Neuronal stem cell (in vitro differentiated cells): Measurements from ENCODE around the gene RARA.

Experiments
- DNase-seq: peaks from one replicate; pipeline ENCODE4 v3.0.0-alpha.2; 2013; ENCODE audit warnings: low spot score
- H2AFZ ChIP-seq: one replicate; pipeline ENCODE4 v1.6.1; 2013; ENCODE audit warnings: mild to moderate bottlenecking, low read length, inconsistent platforms
- H2AK5ac ChIP-seq: 2 replicates; pipeline ENCODE4 v1.6.1; 2013; ENCODE audit warnings: low read depth, mild to moderate bottlenecking, inconsistent platforms, low read length, moderate library complexity, mixed read lengths
- H2BK120ac ChIP-seq: 2 replicates; pipeline ENCODE4 v1.6.1; 2013; ENCODE audit warnings: low read depth, mild to moderate bottlenecking, inconsistent platforms, low read length, moderate library complexity, mixed read lengths
- H2BK12ac ChIP-seq: one replicate; pipeline ENCODE4 v1.6.1; 2013; ENCODE audit warnings: low read length, inconsistent platforms
- H2BK15ac ChIP-seq: 2 replicates; pipeline ENCODE4 v1.6.1; 2013; ENCODE audit warnings: mild to moderate bottlenecking, low read length, inconsistent platforms, mixed read lengths
- H2BK5ac ChIP-seq: one replicate; pipeline ENCODE4 v1.6.1; 2013; ENCODE audit warnings: inconsistent platforms, mild to moderate bottlenecking, low read length, moderate library complexity
- H3K14ac ChIP-seq: one replicate; pipeline ENCODE4 v1.6.1; 2013; ENCODE audit warnings: low read length, inconsistent platforms
- H3K18ac ChIP-seq: 2 replicates; pipeline ENCODE4 v1.6.1; 2013; ENCODE audit warnings: low read length, inconsistent platforms
- H3K23ac ChIP-seq: 2 replicates; pipeline ENCODE4 v1.6.1; 2013; ENCODE audit warnings: low read depth, mild to moderate bottlenecking, mixed read lengths, low read length, inconsistent platforms; ENCODE audit not compliant: poor library complexity
- H3K27ac ChIP-seq: replicated peaks from 3 replicates; pipeline ENCODE4 v1.5.1; 2013; ENCODE audit warnings: low read length, inconsistent platforms
- H3K27me3 ChIP-seq, 3 experiments: 2 replicates each; pipeline ENCODE4 v1.6.1; 2013; ENCODE audit warnings: low read length in 3 of 3, mild to moderate bottlenecking in 2 of 3, inconsistent platforms in 1 of 3, low read depth in 1 of 3, mixed read lengths in 1 of 3, moderate library complexity in 1 of 3; ENCODE audit not compliant: control insufficient read depth in 3 of 3, insufficient read depth in 3 of 3
- H3K36me3 ChIP-seq, 2 donors: replicated peaks in 1 of 2; 2 replicates each; pipeline ENCODE4 v1.6.1; 2013; ENCODE audit warnings: low read length in 2 of 2; ENCODE audit not compliant: control insufficient read depth in 2 of 2, insufficient read depth in 2 of 2
- H3K4ac ChIP-seq: 2 replicates; pipeline ENCODE4 v1.6.1; 2013; ENCODE audit warnings: inconsistent platforms, mild to moderate bottlenecking, low read length, moderate library complexity
- H3K4me1 ChIP-seq, 2 donors: 1 replicate in 1 of 2; 2 replicates in 1 of 2; pipeline ENCODE4 v1.6.1; 2013; ENCODE audit warnings: low read length in 2 of 2, low read depth in 1 of 2; ENCODE audit not compliant: control insufficient read depth in 2 of 2, insufficient read depth in 1 of 2
- H3K4me2 ChIP-seq: one replicate; pipeline ENCODE4 v1.6.1; 2013; ENCODE audit warnings: mild to moderate bottlenecking, low read length, inconsistent platforms; ENCODE audit not compliant: insufficient read depth, poor library complexity, severe bottlenecking
- H3K4me3 ChIP-seq, 2 donors: 2 replicates each; pipeline ENCODE4 v1.5.1; 2013; ENCODE audit warnings: low read length in 2 of 2, mild to moderate bottlenecking in 2 of 2, inconsistent platforms in 1 of 2, moderate library complexity in 1 of 2
- H3K79me1 ChIP-seq: one replicate; pipeline ENCODE4 v1.6.1; 2013; ENCODE audit warnings: low read depth, mild to moderate bottlenecking, inconsistent platforms, low read length, moderate library complexity
- H3K9ac ChIP-seq: one replicate; pipeline ENCODE4 v1.6.1; 2013; ENCODE audit warnings: mild to moderate bottlenecking, low read depth, low read length, inconsistent platforms; ENCODE audit not compliant: poor library complexity
- H3K9me3 ChIP-seq, 2 donors: replicated peaks in 1 of 2; 2 replicates each; pipeline versions ENCODE3 to v1.6.1; 2013; ENCODE audit warnings: low read length in 2 of 2, mild to moderate bottlenecking in 2 of 2, inconsistent platforms in 1 of 2, low read depth in 1 of 2, mixed read lengths in 1 of 2, moderate library complexity in 1 of 2; ENCODE audit not compliant: control insufficient read depth in 2 of 2, insufficient read depth in 1 of 2
- H4K8ac ChIP-seq: one replicate; pipeline ENCODE4 v1.6.1; 2013; ENCODE audit warnings: low read depth, mild to moderate bottlenecking, inconsistent platforms, low read length, moderate library complexity
- H4K91ac ChIP-seq: one replicate; pipeline ENCODE4 v1.6.1; 2013; ENCODE audit warnings: low read length, low read depth, mild to moderate bottlenecking, inconsistent platforms; ENCODE audit not compliant: poor library complexity
- WGBS, 2 donors: extraction: QIAGEN DNeasy Blood & Tissue Kit; methylation state at CpG; one replicate each; pipeline ENCODE4 v1.1.7; 2013; ENCODE audit warnings: missing lambda C conversion rate in 2 of 2, mixed read lengths in 1 of 2; ENCODE audit not compliant: insufficient read length in 2 of 2, insufficient replicate concordance in 1 of 2; ENCODE audit errors: extremely low coverage in 2 of 2; 5-methylcytosine and 5-hydroxymethylcytosine counted together

The RARA gene

GRCh38 chr17:40348562-40349476 lies 39.8 kb downstream of the RARA start:
- Histone ChIP-seq H3K79me1 (peaks cover 3% of the 10 kb centered on the region), H3K23ac (peak overlapping the region; percentile 87), H4K91ac (peak overlapping the region; percentile 64), H2BK120ac (peak overlapping the region; percentile 34), H2AK5ac (peak overlapping the region; percentile 81), H2BK12ac (peak overlapping the region; percentile 69), H3K27me3 (peaks cover 0 to 3% (median 0%) of the 10 kb centered on the region in 3 experiments), H2BK15ac (peak overlapping the region; percentile 57), H3K4me1 (peaks cover 70 to 72% of the 10 kb centered on the region in 2 donors), H3K4ac (peak overlapping the region; percentile 1), H3K14ac (no peak overlapping the region), H3K27ac (no peak overlapping the region), H3K18ac (peak overlapping the region; percentile 59), H3K36me3 (peaks cover 10 to 29% of the 10 kb centered on the region in 2 donors), H2AFZ (no peak overlapping the region), H4K8ac (no peak overlapping the region), H2BK5ac (peak overlapping the region; percentile 62), H3K4me3 (no peak overlapping the region), H3K9me3 (no peaks in the 10 kb centered on the region), H3K4me2 (no peak overlapping the region), H3K9ac (no peak overlapping the region)
- no peak for DNase-seq
- WGBS, 2 donors, result no CpG with 5 or more reads among the region's 17 CpGs

DNA sequence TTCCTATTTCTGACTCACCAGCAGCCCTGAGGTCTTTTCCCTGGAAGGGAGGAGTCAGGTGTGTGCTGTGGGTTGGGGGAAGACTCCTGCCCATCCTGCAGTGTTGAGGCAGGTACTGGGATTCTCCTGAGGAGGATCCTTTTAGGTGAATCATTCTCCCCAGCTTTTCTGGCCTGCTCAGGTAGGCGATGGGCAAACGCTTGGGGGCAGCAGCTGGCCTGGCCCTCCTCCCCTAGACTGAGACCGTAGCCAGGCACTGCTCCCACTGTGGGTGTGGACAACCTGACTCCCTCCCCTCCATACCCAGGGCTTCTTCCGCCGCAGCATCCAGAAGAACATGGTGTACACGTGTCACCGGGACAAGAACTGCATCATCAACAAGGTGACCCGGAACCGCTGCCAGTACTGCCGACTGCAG lies 40.5 kb downstream of the RARA start:
- H3K4me1 ChIP-seq, result peaks cover 65% of the 10 kb centered on the region in 2 donors
- no peak overlapping the region for H3K4me3 ChIP-seq

GRCh38 chr17:40349895-40350688 lies 41.1 kb downstream of the RARA start:
- Histone ChIP-seq H3K36me3 (peaks cover 10 to 37% of the 10 kb centered on the region in 2 donors), H2AFZ (peak overlapping the region; percentile 11), H3K9ac (peak overlapping the region; percentile 73), H3K27me3 (peaks cover 0 to 3% (median 0%) of the 10 kb centered on the region in 3 experiments), H3K4ac (peak overlapping the region; percentile 7), H3K4me3 (no peak overlapping the region), H2BK15ac (peak overlapping the region; percentile 57), H3K27ac (peak overlapping the region; percentile 62), H3K4me2 (peak overlapping the region; percentile 60), H2AK5ac (peak overlapping the region; percentile 81), H3K18ac (peak overlapping the region; percentile 86), H3K4me1 (peaks cover 59 to 61% of the 10 kb centered on the region in 2 donors), H3K9me3 (no peaks in the 10 kb centered on the region), H3K14ac (no peak overlapping the region), H3K79me1 (peaks cover 3% of the 10 kb centered on the region), H3K23ac (peak overlapping the region; percentile 21), H4K8ac (no peak overlapping the region), H2BK120ac (no peak overlapping the region), H2BK12ac (peak overlapping the region; percentile 16), H4K91ac (no peak overlapping the region), H2BK5ac (peak overlapping the region; percentile 49)
- DNase-seq, result peak; percentile 94
- WGBS, 2 donors, result no CpG with 5 or more reads among the region's 19 CpGs

More for the DNA sequence above, 40.5 kb downstream of the RARA start:
- H3K14ac ChIP-seq, result no peak overlapping the region
- H2AK5ac ChIP-seq, result peak overlapping the region; percentile 81
- peaks cover 0 to 3% (median 0%) of the 10 kb centered on the region in 3 experiments for H3K27me3 ChIP-seq
- no peaks in the 10 kb centered on the region for H3K9me3 ChIP-seq
- no peak overlapping the region for H2BK120ac ChIP-seq
- WGBS, 2 donors, result no CpG with 5 or more reads among the region's 10 CpGs
- H2AFZ ChIP-seq, result no peak overlapping the region
- peaks cover 3% of the 10 kb centered on the region for H3K79me1 ChIP-seq
- H3K27ac ChIP-seq, result no peak overlapping the region
- DNase-seq, result no peak
- peak overlapping the region; percentile 88 for H2BK12ac ChIP-seq
- H3K9ac ChIP-seq, result peak overlapping the region; percentile 56
- peak overlapping the region; percentile 49 for H2BK5ac ChIP-seq
- H3K4me2 ChIP-seq, result no peak overlapping the region
- H3K36me3 ChIP-seq, result peaks cover 10 to 34% of the 10 kb centered on the region in 2 donors
- H4K91ac ChIP-seq, result no peak overlapping the region
- peak overlapping the region; percentile 53 for H4K8ac ChIP-seq
- peak overlapping the region; percentile 57 for H2BK15ac ChIP-seq
- peak overlapping the region; percentile 10 for H3K4ac ChIP-seq
- H3K23ac ChIP-seq, result peak overlapping the region; percentile 62
- peak overlapping the region; percentile 86 for H3K18ac ChIP-seq
